BLaER1 (cell line): Measurements from ENCODE around the gene SYNE2.

ENCODE experiments used
- H3K27ac ChIP-seq: shearing (Covaris generic); formaldehyde crosslinking; 2 replicates; pipeline ENCODE4 v1.8.1; 2022
- H3K27me3 ChIP-seq: shearing (Covaris generic); formaldehyde crosslinking; 2 replicates; pipeline ENCODE4 v1.8.1; 2022
- H3K36me3 ChIP-seq: shearing (Covaris generic); formaldehyde crosslinking; 2 replicates; pipeline ENCODE4 v1.8.1; 2022
- H3K4me1 ChIP-seq: shearing (Covaris generic); formaldehyde crosslinking; 2 replicates; pipeline ENCODE4 v1.8.1; 2022
- H3K4me2 ChIP-seq: shearing (Covaris generic); formaldehyde crosslinking; 2 replicates; pipeline ENCODE4 v1.8.1; 2022
- H3K4me3 ChIP-seq: shearing (Covaris generic); formaldehyde crosslinking; 2 replicates; pipeline ENCODE4 v1.8.1; 2022
- H3K9ac ChIP-seq: shearing (Covaris generic); formaldehyde crosslinking; 2 replicates; pipeline ENCODE4 v1.8.1; 2022
- H3K9me3 ChIP-seq: shearing (Covaris generic); formaldehyde crosslinking; 2 replicates; pipeline ENCODE4 v1.8.1; 2022
- H4K20me1 ChIP-seq: shearing (Covaris generic); formaldehyde crosslinking; 2 replicates; pipeline ENCODE4 v1.8.1; 2022
- Cebpa-rat ChIP-seq: shearing (Covaris generic); IDR thresholded peaks from 2 replicates; pipeline ENCODE4 v1.8.1; 2022

SYNE2 gene

DNA sequence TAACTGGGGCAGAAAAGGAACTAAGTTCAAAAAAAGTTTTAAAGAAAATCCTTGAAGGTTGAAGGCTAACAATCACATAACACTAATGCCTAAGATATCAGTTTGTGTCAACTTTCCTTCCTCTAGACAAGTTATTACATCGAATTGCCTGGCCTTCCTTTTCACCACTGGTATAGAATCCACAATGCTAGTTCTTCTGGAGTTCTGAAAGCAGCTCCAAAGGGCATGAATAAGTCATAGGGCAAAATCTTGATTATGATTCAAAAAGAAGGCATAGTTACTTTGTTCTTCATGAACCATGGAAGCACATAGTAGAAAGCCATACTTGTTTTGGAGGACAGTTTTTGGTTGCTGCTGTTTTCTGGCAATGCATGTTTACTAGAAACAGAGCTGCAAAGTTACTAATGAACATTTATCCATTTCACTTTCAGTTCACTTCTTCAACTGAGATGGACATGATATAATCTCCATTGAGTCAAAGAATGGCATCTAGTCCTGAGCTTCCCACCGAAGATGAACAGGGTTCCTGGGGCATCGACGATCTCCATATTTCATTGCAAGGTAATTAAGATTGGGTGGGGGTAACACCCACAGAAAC lies 56.0 kb downstream of the SYNE2 start:
- Histone ChIP-seq H3K9me3 (peaks cover 14% of the 10 kb centered on the region; the same call in 1 of the 2 replicates), H3K36me3 (peaks cover 15% of the 10 kb centered on the region), H3K4me3 (no peak overlapping the region), H3K27ac (no peak overlapping the region), H3K4me1 (no peaks in the 10 kb centered on the region), H3K27me3 (no peaks in the 10 kb centered on the region), H4K20me1 (no peaks in the 10 kb centered on the region), H3K9ac (no peak overlapping the region), H3K4me2 (no peak overlapping the region)
- TF ChIP-seq Cebpa-rat = no peak

DNA sequence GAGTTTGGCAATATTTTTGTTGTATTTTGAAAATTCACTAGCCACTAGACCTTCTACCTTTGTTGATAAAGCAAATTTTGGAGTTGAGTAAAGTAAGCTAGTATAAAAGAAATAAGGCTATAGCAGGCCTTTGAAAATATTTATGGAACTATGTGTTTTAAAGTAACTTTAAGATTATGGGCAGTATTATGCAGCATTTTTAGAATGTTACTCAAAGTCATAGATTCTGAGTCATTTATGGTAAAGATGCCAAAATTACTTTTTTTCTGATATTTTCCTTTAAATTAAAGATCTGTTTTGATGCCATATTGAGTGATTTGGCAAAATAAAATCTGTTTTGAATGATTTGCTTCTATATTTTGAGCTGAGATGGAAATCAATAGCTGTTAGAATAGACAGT lies 57.2 kb downstream of the SYNE2 start:
- Histone ChIP-seq H3K9me3 (peaks cover 6% of the 10 kb centered on the region; the same call in 1 of the 2 replicates), H3K4me3 (no peak overlapping the region), H3K4me2 (no peak overlapping the region), H3K27me3 (no peaks in the 10 kb centered on the region), H4K20me1 (no peaks in the 10 kb centered on the region), H3K36me3 (peaks cover 15% of the 10 kb centered on the region), H3K4me1 (no peaks in the 10 kb centered on the region), H3K9ac (no peak overlapping the region), H3K27ac (no peak overlapping the region)
- no peak for TF ChIP-seq Cebpa-rat

DNA sequence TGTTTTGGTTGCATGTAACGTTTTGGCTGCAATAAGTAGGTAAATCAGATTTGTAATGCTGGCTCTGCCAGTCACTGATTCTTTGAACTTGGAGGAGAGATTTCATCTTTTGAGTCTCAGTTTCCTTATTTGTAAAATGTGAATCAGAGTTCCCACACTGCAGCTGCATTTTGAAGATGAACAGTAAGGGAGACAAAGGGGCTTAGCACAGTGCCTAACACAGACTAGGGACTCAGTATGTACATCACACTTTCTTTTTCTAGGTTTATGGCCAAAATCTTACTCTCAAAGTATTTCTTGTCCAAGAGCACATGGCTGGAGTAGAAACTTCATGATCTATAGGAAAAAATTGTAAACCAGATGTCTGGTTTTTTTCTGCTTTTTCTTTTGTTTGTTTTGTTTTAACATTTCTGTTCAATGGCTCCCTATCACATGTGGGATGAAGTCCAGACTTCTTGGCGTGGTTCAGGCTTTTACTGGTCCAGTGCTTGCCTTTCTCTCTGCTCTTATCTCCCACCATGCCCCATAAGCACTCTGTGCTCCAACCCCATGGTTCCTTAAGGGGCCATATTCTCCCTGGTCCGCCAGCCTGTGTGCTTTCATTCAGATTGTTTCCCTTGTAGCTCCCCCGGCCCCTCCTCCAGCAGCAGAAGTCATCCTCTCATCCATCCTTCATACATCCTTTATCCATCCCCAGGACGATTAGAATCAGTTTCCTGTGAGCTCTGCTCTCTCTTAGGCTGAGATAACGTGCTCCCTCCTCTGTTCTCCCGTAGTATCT lies 58.0 kb downstream of the SYNE2 start:
- Histone ChIP-seq H3K4me1 (no peaks in the 10 kb centered on the region), H3K4me2 (no peak overlapping the region), H3K36me3 (peaks cover 15% of the 10 kb centered on the region), H3K9me3 (no peaks in the 10 kb centered on the region), H4K20me1 (no peaks in the 10 kb centered on the region), H3K27ac (no peak overlapping the region), H3K4me3 (no peak overlapping the region), H3K27me3 (no peaks in the 10 kb centered on the region), H3K9ac (no peak overlapping the region)
- no peak for TF ChIP-seq Cebpa-rat

DNA sequence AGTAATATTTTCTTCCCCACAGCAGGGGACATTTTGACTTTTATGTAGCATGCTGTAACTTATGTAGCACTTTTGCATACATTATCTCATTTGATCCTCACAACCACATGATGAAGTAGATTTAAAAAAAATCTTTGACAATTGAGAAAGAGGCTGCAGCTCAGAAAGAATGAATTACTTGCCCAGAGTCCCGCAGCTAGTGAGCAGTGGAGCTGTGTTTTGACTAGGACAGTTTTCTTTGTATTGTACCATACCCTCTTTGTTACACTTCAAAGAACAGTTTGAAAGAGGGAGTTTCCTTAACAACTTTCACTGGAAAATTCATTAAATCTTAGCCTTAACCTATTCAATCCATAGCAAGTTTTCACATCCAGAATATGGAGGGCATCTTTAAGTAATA lies 58.6 kb downstream of the SYNE2 start:
- Histone ChIP-seq H3K27me3 (no peaks in the 10 kb centered on the region), H3K4me1 (no peaks in the 10 kb centered on the region), H3K27ac (no peak overlapping the region), H3K4me2 (no peak overlapping the region), H3K9ac (no peak overlapping the region), H3K36me3 (peaks cover 15% of the 10 kb centered on the region), H4K20me1 (no peaks in the 10 kb centered on the region), H3K9me3 (no peaks in the 10 kb centered on the region), H3K4me3 (no peak overlapping the region)
- TF ChIP-seq Cebpa-rat = no peak

DNA sequence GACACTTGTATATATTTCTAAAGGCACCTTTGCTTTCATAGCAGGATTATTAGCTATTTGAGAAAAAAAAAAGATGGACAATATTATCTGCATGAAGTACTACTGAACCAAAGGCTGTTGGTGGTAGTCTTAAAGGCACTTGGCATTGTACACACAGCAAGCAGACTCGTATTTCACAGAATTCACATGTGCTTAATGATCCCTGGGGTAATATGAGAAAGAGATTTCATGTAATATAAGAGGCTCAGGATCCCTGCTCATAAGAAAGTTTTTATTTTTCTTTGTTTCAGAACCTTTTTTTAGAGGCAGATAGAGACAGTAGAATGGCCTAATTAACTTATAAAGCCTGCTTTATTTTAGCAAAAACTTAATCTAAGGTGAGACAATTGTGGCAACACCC lies 59.5 kb downstream of the SYNE2 start:
- no peak overlapping the region for H3K27ac ChIP-seq
- no peak overlapping the region for H3K4me3 ChIP-seq
- no peaks in the 10 kb centered on the region for H4K20me1 ChIP-seq
- no peak overlapping the region for H3K4me2 ChIP-seq
- H3K4me1 ChIP-seq = no peaks in the 10 kb centered on the region
- no peak for TF ChIP-seq Cebpa-rat
- peaks cover 15% of the 10 kb centered on the region for H3K36me3 ChIP-seq
- no peaks in the 10 kb centered on the region for H3K9me3 ChIP-seq
- H3K27me3 ChIP-seq = no peaks in the 10 kb centered on the region
- H3K9ac ChIP-seq = no peak overlapping the region

DNA sequence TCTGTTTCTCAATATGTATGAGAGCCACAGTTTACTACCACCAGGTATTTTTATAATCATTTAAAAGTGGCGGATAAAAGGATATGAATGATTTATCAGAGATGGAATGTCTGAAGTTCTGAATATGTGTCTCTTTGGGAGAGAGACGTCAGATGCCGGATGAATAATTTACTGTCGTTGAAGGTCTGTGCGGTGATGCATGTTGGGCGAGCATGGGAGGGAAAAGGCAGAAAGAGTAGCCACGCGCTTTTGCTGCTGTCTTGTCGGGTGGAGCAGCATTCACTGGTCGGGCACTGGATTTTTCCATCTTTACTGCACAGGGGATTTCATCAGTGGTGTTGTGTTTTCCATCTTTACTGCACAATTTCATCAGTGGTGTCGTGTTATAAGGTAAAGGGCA lies 65.6 kb downstream of the SYNE2 start:
- no peaks in the 10 kb centered on the region for H4K20me1 ChIP-seq
- no peaks in the 10 kb centered on the region for H3K9me3 ChIP-seq
- H3K9ac ChIP-seq = no peak overlapping the region
- H3K36me3 ChIP-seq = peaks cover 13% of the 10 kb centered on the region; the same call in 1 of the 2 replicates
- H3K4me2 ChIP-seq = no peak overlapping the region
- no peak for TF ChIP-seq Cebpa-rat
- no peaks in the 10 kb centered on the region for H3K27me3 ChIP-seq
- H3K27ac ChIP-seq = no peak overlapping the region
- H3K4me3 ChIP-seq = no peak overlapping the region
- no peaks in the 10 kb centered on the region for H3K4me1 ChIP-seq

DNA sequence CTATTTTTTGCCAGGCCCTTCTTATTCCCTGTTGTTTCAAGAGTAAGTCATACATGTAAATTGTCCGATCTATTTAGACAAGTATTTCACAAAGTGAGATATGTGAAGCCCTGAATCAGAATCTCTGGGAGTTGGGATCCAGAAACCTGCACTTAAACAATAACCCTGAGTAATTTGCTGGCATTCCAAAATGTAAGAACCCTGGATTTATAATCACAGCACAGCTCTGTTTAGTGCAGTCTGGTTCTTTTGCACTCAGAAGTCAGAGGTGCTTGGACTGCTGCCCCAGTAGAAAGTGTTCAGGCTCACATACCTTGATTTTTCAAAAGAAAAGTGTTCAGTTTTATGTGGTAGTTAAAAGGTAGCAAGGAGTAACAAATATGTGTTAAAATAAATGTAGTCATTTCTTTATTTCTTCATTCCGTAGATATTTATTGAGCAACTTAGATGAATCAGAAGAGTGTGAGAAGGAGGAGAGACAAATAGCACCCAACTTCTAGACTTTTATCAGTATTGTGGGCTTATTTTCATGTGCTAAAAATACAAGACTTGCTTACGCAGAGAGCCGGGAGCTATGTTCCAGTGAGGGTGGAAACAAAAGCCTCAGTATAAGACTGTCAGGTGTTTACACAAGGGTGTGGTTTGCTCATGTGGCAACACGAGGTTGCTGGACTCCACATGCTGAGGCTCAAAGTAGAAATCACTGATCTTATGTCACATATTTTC lies 70.1 kb downstream of the SYNE2 start:
- Histone ChIP-seq H3K9ac (no peak overlapping the region), H3K36me3 (peaks cover 32% of the 10 kb centered on the region), H3K4me2 (no peak overlapping the region), H4K20me1 (no peaks in the 10 kb centered on the region), H3K9me3 (peaks cover 20% of the 10 kb centered on the region), H3K4me1 (no peaks in the 10 kb centered on the region), H3K27me3 (no peaks in the 10 kb centered on the region), H3K4me3 (no peak overlapping the region), H3K27ac (no peak overlapping the region)
- no peak for TF ChIP-seq Cebpa-rat

DNA sequence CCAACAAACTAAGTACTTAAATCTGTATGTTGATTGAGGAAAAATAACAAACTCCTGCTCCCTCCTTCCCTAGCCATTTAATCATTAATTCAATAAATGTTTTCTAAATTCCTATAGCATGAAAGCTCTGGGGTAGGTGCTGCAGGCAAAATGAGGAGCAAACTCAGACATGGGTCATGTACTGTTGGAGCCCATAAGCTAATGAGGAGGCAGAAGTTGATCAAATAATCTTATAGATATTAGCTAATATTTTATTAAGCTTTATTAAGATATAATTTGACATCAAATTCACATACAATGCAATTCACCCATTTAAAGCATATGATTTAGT lies 70.6 kb downstream of the SYNE2 start:
- Histone ChIP-seq H4K20me1 (no peaks in the 10 kb centered on the region), H3K4me2 (no peak overlapping the region), H3K9ac (no peak overlapping the region), H3K4me1 (no peaks in the 10 kb centered on the region), H3K27ac (no peak overlapping the region), H3K36me3 (peaks cover 31% of the 10 kb centered on the region), H3K27me3 (no peaks in the 10 kb centered on the region), H3K9me3 (peaks cover 20% of the 10 kb centered on the region), H3K4me3 (no peak overlapping the region)
- TF ChIP-seq Cebpa-rat = no peak

DNA sequence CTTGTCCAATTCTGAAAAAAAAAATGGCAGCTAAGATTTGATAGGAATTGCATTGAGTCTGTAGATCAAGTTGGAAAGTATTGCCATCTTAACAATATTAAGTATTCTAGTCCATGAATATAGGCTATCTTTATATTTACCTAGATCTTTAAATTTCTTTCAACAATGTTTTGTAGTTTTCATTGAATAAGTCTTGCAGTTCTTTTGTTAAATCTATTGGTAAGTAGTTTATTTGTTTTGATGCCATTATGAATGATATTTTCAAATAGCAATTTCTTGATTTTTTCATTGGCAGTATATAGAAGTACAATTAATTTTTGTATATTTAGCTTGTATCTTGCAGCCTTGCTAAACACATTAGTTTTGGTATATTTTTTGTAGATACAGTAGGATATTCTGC lies 71.6 kb downstream of the SYNE2 start:
- Histone ChIP-seq H3K4me2 (no peak overlapping the region), H3K9me3 (peaks cover 20% of the 10 kb centered on the region), H3K4me3 (no peak overlapping the region), H4K20me1 (no peaks in the 10 kb centered on the region), H3K36me3 (peaks cover 27% of the 10 kb centered on the region), H3K4me1 (no peaks in the 10 kb centered on the region), H3K27me3 (no peaks in the 10 kb centered on the region), H3K27ac (no peak overlapping the region), H3K9ac (no peak overlapping the region)
- no peak for TF ChIP-seq Cebpa-rat

DNA sequence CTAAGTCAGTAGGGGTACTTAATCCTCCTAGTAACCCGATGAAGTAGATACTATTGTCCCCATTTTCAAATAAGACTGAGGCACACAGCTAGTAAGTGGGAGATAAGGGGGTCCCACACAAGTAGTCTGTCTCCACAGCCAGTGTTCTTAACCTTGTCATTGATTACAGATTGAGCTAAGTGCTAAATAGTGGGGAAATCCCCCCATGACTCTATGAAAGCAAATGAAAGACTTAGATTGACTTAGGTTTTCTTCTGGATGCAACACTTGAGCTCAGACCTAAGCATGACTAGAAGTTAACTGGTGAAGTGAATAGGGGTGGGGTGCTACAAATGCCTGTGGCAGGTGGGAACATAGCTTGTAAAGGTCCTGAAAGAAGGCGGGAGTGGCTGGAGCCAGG lies 73.8 kb downstream of the SYNE2 start:
- Histone ChIP-seq H3K27ac (no peak overlapping the region), H3K4me1 (no peaks in the 10 kb centered on the region), H4K20me1 (no peaks in the 10 kb centered on the region), H3K9me3 (peaks cover 20% of the 10 kb centered on the region), H3K4me2 (no peak overlapping the region), H3K36me3 (peaks cover 30% of the 10 kb centered on the region), H3K27me3 (no peaks in the 10 kb centered on the region), H3K9ac (no peak overlapping the region), H3K4me3 (no peak overlapping the region)
- TF ChIP-seq Cebpa-rat = no peak
